GM18873 (cell line): Measurements from ENCODE around the gene GDF15.
"Not testable (repeated sequence)": the region's sequence is repeated elsewhere in the genome, so short reads cannot be mapped to it uniquely, and the experiment has no call there.

Experiments
- ATAC-seq: cut with Tn5 transposase; IDR thresholded peaks from one replicate; pipeline ENCODE4 v1.9.1; 2021; ENCODE audit warnings: mild to moderate bottlenecking, moderate library complexity, moderate number of reproducible peaks; ENCODE audit not compliant: unreplicated experiment, low FRiP score

Gene GDF15

GRCh38 chr19:18385675-18386542 is at the start of gene GDF15:
Gene GDF15, plus strand, starts transcription at chr19:18386158. Its CDS starts 32 bp downstream, at chr19:18386190.
- no peak for ATAC-seq

- ATAC-seq, result no peak
Measured at GRCh38 chr19:18338541-18338940, 47.4 kb upstream of the GDF15 start.

- no peak for ATAC-seq
Measured at GRCh38 chr19:18339723-18340122, 46.2 kb upstream of the GDF15 start.

- no peak for ATAC-seq
Measured at GRCh38 chr19:18340190-18340989, 45.6 kb upstream of the GDF15 start, which contains the start of gene PGPEP1. Gene PGPEP1, plus strand, starts transcription at chr19:18340598. Its CDS starts 84 bp downstream, at chr19:18340682.

- ATAC-seq, result no peak
Measured at GRCh38 chr19:18340990-18341868, 44.7 kb upstream of the GDF15 start.

- no peak for ATAC-seq
Measured at GRCh38 chr19:18342090-18342632, 43.8 kb upstream of the GDF15 start.

- ATAC-seq, result no peak
Measured at GRCh38 chr19:18344582-18344950, 41.4 kb upstream of the GDF15 start.

- no peak for ATAC-seq
Measured at GRCh38 chr19:18345296-18345695, 40.7 kb upstream of the GDF15 start.

- no peak for ATAC-seq
Measured at GRCh38 chr19:18346091-18346490, 39.9 kb upstream of the GDF15 start.

GRCh38 chr19:18348171-18348570 is 37.8 kb upstream of the GDF15 start:
- no peak for ATAC-seq

- ATAC-seq, result not testable (repeated sequence)
Measured at GRCh38 chr19:18348818-18349339, 37.1 kb upstream of the GDF15 start.

- no peak for ATAC-seq
Measured at GRCh38 chr19:18349524-18350128, 36.3 kb upstream of the GDF15 start.

- no peak for ATAC-seq
Measured at GRCh38 chr19:18350490-18350889, 35.5 kb upstream of the GDF15 start.

GRCh38 chr19:18351544-18351943 is 34.4 kb upstream of the GDF15 start:
- ATAC-seq, result no peak

- no peak for ATAC-seq
Measured at GRCh38 chr19:18353378-18354005, 32.5 kb upstream of the GDF15 start.

GRCh38 chr19:18354743-18355142 is 31.2 kb upstream of the GDF15 start:
- not testable (repeated sequence) for ATAC-seq

- no peak for ATAC-seq
Measured at GRCh38 chr19:18357041-18357440, 28.9 kb upstream of the GDF15 start.

- ATAC-seq, result no peak
Measured at GRCh38 chr19:18361646-18362045, 24.3 kb upstream of the GDF15 start.

- no peak for ATAC-seq
Measured at GRCh38 chr19:18362934-18363542, 22.9 kb upstream of the GDF15 start.
